Choroid plexus epithelial cell (primary cell): ENCODE measurements around the gene VARS2.
"Not testable (repeated sequence)": the region's sequence is repeated elsewhere in the genome, so short reads cannot be mapped to it uniquely, and the experiment has no call there.

ENCODE experiments used
- DNase-seq: peaks from one replicate; pipeline ENCODE4 v3.0.0-alpha.2; 2010; ENCODE audit warnings: low read depth
- H3K4me3 ChIP-seq: 2 replicates; pipeline ENCODE4 v1.5.1; 2011; ENCODE audit warnings: low read depth, mild to moderate bottlenecking, control low read depth, low read length, moderate library complexity
- CTCF ChIP-seq: conservative IDR thresholded peaks from 2 replicates; pipeline ENCODE4 v1.5.1; 2011; ENCODE audit warnings: low read depth, mild to moderate bottlenecking, control low read depth, inconsistent platforms, low read length, moderate library complexity

VARS2 gene

GRCh38 chr6:30901436-30901835, 12.6 kb upstream of the VARS2 start:
- H3K4me3 ChIP-seq = no peak overlapping the region
- DNase-seq = no peak
- TF ChIP-seq CTCF = no peak

- H3K4me3 ChIP-seq, DNase-seq: not testable (repeated sequence)
Observed at GRCh38 chr6:30902196-30902595, 11.8 kb upstream of the VARS2 start.

- H3K4me3 ChIP-seq = no peak overlapping the region
- no peak for DNase-seq
- TF ChIP-seq CTCF = no peak
Observed at GRCh38 chr6:30902709-30903108, 11.3 kb upstream of the VARS2 start.

- no peak for TF ChIP-seq CTCF
- H3K4me3 ChIP-seq = no peak overlapping the region
- no peak for DNase-seq
Observed at GRCh38 chr6:30903236-30903635, 10.8 kb upstream of the VARS2 start.

- H3K4me3 ChIP-seq = peak overlapping the region; percentile 59
Observed at GRCh38 chr6:30907290-30907757, 6.7 kb upstream of the VARS2 start.

GRCh38 chr6:30907758-30908591, 6.1 kb upstream of the VARS2 start, which contains the start of gene GTF2H4:
Gene GTF2H4, plus strand, starts transcription at chr6:30908207.
- DNase-seq = peak; percentile 99
- TF ChIP-seq CTCF = no peak

More at GRCh38 chr6:30907290-30907757, 6.7 kb upstream of the VARS2 start:
- not testable (repeated sequence) for DNase-seq

GRCh38 chr6:30908700-30909099, 5.3 kb upstream of the VARS2 start:
- no peak for DNase-seq
- no peak for TF ChIP-seq CTCF
- H3K4me3 ChIP-seq = peak overlapping the region; percentile 85

More at GRCh38 chr6:30907758-30908591, 6.1 kb upstream of the VARS2 start, which contains the start of gene GTF2H4:
- H3K4me3 ChIP-seq = peak within 1 kb of the TSS; percentile 85

- DNase-seq, H3K4me3 ChIP-seq: not testable (repeated sequence)
Observed at GRCh38 chr6:30910473-30910872, 3.6 kb upstream of the VARS2 start.
